GM12874 (cell line): ENCODE measurements around the gene ZNF423.

Source experiments
- TF ChIP-seq, protein P1 (sequence below): IDR thresholded peaks from 2 replicates; pipeline ENCODE4 v1.5.1; 2011; ENCODE audit warnings: low read depth, mild to moderate bottlenecking, control low read depth, low read length, moderate library complexity; ENCODE audit not compliant: insufficient read depth

ZNF423 gene

DNA sequence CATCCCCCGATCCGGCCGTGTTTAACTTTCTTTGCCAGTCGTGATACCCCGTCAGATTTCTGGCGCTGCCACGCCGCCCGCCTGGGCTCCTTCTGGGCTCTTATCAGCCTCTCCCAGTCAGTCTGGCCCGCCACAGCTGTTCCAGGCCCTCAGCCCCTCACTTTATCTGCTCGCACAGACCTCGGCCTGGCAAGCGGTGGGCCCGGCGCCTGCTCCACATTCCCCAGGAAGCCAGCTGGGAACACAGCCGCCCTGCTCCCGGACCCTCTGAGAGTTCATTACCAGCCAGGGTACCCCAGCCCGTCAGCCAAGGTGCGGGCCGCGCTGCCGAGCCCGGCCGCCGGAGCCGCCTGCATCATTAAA is 157.5 kb downstream of the ZNF423 start:
- TF ChIP-seq, protein P1, sequence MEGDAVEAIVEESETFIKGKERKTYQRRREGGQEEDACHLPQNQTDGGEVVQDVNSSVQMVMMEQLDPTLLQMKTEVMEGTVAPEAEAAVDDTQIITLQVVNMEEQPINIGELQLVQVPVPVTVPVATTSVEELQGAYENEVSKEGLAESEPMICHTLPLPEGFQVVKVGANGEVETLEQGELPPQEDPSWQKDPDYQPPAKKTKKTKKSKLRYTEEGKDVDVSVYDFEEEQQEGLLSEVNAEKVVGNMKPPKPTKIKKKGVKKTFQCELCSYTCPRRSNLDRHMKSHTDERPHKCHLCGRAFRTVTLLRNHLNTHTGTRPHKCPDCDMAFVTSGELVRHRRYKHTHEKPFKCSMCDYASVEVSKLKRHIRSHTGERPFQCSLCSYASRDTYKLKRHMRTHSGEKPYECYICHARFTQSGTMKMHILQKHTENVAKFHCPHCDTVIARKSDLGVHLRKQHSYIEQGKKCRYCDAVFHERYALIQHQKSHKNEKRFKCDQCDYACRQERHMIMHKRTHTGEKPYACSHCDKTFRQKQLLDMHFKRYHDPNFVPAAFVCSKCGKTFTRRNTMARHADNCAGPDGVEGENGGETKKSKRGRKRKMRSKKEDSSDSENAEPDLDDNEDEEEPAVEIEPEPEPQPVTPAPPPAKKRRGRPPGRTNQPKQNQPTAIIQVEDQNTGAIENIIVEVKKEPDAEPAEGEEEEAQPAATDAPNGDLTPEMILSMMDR = no peak

DNA sequence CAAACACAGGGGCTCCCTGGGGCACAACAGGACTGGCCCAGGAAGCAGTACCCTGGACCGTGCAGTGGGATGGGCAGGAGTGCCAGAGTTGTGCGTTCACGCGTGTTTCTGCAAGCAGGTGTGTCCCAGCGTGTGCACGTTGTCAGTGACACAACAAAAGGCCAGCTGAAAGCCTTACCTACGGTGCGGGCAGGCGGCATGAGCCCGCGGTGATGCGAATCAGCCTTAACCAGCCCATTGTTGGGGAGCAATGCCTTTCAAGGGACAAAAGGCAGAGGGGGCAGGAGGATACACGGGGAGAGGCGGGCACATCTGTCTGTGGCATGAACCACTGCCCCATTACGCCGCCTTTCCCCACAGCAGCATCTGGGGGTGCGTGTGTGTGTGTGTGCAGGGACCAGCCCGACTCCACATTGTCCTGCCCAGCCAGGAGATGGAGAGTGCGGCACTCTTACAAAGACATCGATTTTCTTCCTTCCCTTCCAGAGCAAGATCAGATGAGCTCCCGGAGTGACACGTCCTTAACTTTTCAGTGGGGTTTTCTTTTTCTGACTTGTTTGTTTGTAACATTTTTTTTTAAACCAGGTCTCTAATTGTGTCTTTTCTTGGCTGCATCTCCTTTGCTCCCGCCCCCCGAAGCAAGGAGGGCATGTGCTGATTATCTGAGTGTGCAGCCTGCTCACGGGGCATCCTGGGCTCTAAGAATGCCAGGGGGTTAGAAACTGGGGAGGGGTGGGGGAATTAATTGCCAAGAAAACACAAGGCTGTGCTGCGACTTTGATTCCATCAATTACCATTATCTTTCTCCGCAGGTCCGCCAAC is 158.1 kb downstream of the ZNF423 start:
- TF ChIP-seq, protein P1 = no peak

DNA sequence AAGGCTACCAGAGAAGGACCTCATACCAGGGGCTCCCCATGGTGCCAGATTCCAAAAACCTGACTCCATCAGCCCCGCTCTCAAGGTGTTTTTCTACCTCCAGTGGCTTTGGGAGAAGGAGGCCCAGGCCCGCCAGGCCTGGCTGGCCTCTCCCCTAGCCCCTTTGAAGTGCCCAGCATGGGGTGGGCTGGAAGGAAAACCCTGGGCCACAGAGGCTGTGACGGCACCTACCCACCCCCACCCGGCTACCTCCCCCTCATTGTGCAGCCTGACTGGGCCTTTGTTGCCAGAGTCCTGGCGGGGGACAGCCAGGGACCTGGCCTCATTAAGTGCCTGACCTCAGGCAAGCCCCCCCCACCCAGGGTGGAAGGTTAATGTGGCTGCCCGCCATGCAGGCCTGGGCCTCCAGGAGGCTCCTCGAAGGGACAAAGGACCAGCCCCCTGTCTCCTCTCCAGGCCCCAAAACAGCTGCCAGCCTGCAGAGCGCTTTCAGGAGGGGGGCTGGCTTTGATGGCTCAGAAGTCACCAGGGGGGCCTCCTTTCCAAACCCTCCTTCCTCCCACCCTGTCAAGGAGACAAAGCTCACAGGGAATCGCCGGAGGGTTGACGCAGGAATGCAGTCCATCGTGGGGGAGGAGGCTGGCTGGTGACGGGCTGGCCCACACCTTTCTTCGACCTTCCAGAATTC is 159.4 kb downstream of the ZNF423 start:
- TF ChIP-seq, protein P1 = no peak

DNA sequence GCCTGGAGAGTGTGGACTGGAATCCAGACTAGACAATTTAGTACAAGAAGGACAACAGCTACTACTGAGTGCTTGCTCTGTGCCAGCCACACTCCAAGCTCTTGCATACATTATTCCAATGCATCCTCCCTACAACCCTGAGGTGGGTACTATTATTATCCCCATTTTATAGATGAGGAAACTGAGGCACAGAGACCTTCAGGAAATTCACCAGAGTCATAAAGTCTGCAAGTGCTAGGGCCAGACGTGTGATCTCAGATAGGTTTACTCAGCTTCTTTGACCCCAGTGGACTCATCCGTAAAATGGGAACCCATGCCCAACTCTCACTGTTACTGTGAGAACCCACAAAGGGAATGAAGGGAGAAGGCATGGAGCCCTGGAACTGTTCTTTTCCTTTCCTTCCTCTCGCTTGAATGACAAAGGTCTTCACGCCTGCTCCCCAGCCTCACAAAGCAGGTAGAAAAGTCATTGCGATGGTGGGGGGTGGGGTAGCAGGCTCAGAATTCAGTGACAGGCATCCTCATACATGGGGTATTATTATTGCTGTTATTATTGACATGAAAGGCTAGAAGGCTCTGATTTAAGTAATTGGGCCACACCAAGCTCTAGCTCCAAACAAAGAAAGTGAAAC is 160.0 kb downstream of the ZNF423 start:
- TF ChIP-seq, protein P1 = no peak

DNA sequence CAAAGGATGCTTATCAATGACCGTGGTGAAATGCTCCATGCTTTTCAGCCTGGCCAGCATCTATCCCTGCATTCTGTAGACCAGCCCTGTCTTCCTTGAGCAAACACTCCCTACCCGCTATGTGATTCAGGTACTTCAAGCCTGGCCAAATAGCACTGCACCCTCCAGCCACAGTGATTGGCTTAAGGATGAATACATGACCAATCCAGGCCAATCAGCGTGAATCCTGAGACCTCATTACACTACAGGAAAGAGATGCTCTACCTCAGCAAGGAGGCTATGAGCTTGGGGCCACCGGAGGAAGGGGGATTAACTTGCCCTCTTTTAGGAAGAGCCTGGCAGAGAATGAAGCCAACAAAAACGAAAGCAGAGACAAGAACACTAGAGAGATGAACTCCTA is 162.5 kb downstream of the ZNF423 start:
- TF ChIP-seq, protein P1 = no peak

DNA sequence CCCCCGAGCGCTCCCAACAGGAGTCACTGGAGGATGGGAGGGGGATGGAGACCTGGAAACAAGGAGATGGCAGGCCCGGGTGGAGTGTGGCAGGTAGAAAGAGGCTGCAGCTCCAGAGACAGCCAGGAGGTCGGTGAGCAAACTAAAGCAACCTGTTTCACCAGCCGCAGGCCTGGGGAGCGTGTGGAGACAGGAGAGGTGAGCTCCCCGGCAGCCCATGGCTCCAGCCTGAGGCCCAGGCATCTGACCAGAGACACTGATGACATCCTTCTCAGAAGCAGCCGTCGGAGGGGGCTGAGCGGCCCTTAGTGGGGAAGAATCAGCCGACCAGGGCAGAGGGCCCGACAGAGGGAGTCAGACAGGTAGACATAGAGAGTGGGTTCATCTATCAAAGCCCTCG is 165.1 kb downstream of the ZNF423 start:
- TF ChIP-seq, protein P1 = no peak

DNA sequence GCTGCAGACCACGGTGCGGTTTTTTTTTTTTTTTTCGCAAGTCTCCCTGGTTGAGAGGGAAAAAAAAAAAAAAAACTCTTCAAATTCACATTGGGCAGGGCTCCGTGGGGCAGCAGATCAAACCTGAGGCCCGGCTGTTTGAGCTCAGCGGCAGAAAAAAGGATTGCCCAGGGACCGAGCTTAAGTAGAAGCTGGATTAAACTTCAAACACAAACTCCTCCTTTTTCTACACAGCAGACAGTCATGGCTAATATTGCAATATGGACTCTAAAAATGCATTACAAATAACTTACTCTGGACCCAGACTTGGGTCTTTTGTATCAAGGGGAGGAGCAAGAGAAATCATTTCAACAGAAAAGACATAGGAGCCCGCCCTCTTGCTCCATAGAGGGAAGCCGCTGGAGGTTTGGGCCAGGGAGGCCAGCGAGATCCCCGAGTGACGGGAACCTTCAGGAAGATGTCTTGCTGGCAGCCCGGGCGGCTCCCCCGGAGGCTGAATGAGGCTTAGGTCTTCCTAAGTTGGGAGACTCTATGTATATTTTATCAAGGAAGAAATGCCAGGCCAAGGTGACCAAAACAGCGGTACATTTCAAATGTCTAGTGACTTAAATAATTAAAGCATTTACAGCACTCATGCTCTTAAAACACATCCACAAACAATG is 167.7 kb downstream of the ZNF423 start:
- TF ChIP-seq, protein P1 = no peak
